Measurements from ENCODE around the gene KDM6B.
A peak's percentile ranks its signal among the peaks of the same experiment; 100 is the strongest.

KDM6B gene, protein sequence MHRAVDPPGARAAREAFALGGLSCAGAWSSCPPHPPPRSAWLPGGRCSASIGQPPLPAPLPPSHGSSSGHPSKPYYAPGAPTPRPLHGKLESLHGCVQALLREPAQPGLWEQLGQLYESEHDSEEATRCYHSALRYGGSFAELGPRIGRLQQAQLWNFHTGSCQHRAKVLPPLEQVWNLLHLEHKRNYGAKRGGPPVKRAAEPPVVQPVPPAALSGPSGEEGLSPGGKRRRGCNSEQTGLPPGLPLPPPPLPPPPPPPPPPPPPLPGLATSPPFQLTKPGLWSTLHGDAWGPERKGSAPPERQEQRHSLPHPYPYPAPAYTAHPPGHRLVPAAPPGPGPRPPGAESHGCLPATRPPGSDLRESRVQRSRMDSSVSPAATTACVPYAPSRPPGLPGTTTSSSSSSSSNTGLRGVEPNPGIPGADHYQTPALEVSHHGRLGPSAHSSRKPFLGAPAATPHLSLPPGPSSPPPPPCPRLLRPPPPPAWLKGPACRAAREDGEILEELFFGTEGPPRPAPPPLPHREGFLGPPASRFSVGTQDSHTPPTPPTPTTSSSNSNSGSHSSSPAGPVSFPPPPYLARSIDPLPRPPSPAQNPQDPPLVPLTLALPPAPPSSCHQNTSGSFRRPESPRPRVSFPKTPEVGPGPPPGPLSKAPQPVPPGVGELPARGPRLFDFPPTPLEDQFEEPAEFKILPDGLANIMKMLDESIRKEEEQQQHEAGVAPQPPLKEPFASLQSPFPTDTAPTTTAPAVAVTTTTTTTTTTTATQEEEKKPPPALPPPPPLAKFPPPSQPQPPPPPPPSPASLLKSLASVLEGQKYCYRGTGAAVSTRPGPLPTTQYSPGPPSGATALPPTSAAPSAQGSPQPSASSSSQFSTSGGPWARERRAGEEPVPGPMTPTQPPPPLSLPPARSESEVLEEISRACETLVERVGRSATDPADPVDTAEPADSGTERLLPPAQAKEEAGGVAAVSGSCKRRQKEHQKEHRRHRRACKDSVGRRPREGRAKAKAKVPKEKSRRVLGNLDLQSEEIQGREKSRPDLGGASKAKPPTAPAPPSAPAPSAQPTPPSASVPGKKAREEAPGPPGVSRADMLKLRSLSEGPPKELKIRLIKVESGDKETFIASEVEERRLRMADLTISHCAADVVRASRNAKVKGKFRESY (N-terminal part only)

DNA sequence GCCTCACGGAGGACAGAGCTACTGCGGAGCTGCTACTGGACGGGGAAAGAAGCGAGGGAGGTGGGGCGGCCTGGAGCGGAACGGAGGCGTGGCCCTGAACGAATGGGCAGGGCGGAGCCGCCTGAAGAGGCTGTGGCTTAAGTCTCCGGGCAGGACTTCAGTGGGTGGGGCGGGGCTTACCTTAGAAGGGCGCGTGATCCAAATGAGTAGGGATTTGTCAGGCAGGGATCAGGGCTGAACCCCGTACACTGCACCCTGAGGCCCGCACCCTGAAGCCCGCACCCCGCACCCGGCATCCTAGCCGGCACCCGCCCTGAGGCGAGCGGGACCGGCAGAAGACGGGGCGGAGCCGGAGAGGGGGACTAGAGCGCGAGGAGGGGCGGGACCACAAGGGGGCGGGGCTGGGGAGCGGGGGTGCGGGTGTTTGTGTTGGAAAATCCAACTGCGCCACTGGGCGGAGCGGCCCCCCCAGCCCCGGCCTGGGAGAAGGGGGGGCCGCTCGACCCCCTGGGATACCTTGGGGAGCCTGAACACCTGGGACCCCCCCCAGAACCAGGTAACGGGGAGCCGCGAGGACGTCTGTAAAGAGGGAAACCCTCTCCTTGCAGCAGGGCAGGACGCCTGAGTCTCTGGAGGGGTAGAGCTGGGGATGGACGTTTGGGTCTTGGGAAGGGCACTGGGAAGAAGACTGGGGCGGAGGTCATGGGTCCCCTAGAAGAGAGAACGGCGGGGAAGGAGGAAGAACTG, at the start of gene KDM6B:
Gene KDM6B, plus strand, starts transcription at position 423 of the 747 bp plus-strand sequence. CDS start 11,338 bp downstream, outside the sequence.
- peak; percentile 87 for DNase-seq (ENCODE audit: extremely low spot score)
- ChIA-PET POLR2A (interaction anchor here (1.0 to 3.7 kb wide), 9 partner anchors 9 to 147 kb away, joined by 3 to 18 read pairs (median 5); partner anchors contain the start of genes CYB5D1, NAA38, RNF227 and TP53), CTCF (interaction anchor here (0.8 to 2.7 kb wide), 7 partner anchors 9 to 156 kb away, joined by 3 to 11 read pairs (median 4); partner anchors contain the start of genes CYB5D1, NAA38 and WRAP53)
- TF ChIP-seq CTBP1 (IDR thresholded peaks at IDR 0.05; ENCODE audit: borderline replicate concordance): no peak
- no peak for TF ChIP-seq FOXA1 (IDR thresholded peaks at IDR 0.05)
- TF ChIP-seq NFRKB (IDR thresholded peaks at IDR 0.05): no peak
- no peak for TF ChIP-seq BHLHE40 (IDR thresholded peaks at IDR 0.05; ENCODE audit: borderline replicate concordance)
- no peak for TF ChIP-seq L3MBTL2 (conservative IDR thresholded peaks at IDR 0.05)
- TF ChIP-seq ELF4 (IDR thresholded peaks at IDR 0.05): no peak
- no peak for TF ChIP-seq ARNT (IDR thresholded peaks at IDR 0.05)
- no peak for TF ChIP-seq LEF1 (IDR thresholded peaks at IDR 0.05; ENCODE audit: borderline replicate concordance)
- no peak for TF ChIP-seq SUZ12 (IDR thresholded peaks at IDR 0.05)

DNA sequence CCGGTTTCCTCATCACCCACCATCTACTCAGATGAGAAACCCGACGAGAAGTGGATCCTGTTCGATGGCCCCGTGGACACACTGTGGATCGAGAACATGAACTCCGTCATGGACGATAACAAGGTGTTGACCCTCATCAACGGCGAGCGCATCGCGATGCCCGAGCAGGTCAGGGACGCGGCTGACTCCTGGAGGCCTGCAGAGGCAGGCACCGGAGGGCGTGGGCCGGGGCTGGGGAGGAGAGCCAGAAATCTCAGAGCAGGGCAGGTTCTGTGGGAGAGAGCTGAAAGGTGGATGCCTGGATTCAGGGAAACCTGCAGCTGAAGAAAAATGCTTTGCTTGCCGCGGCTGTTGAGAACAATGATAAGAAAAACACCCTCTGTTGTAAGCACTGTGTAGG, 47.2 kb upstream of the KDM6B start:
- ChIA-PET POLR2A (no interaction called here), CTCF (no interaction called here)
- TF ChIP-seq HDGF (IDR thresholded peaks at IDR 0.05; ENCODE audit: borderline replicate concordance) (no peak), LEF1 (IDR thresholded peaks at IDR 0.05; ENCODE audit: borderline replicate concordance) (no peak), FOXM1 (IDR thresholded peaks at IDR 0.05; ENCODE audit: borderline replicate concordance) (no peak), ARNT (IDR thresholded peaks at IDR 0.05) (no peak), NFRKB (IDR thresholded peaks at IDR 0.05) (no peak), L3MBTL2 (conservative IDR thresholded peaks at IDR 0.05) (no peak), SP1 (IDR thresholded peaks at IDR 0.05) (no peak), FOXA1 (IDR thresholded peaks at IDR 0.05) (no peak), SUZ12 (IDR thresholded peaks at IDR 0.05) (no peak), ELF4 (IDR thresholded peaks at IDR 0.05) (no peak), TARDBP (IDR thresholded peaks at IDR 0.05) (no peak)
- TF ChIP-seq, protein P1, sequence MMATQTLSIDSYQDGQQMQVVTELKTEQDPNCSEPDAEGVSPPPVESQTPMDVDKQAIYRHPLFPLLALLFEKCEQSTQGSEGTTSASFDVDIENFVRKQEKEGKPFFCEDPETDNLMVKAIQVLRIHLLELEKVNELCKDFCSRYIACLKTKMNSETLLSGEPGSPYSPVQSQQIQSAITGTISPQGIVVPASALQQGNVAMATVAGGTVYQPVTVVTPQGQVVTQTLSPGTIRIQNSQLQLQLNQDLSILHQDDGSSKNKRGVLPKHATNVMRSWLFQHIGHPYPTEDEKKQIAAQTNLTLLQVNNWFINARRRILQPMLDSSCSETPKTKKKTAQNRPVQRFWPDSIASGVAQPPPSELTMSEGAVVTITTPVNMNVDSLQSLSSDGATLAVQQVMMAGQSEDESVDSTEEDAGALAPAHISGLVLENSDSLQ (IDR thresholded peaks at IDR 0.05): no peak
- DNase-seq (ENCODE audit: extremely low spot score): no peak

DNA sequence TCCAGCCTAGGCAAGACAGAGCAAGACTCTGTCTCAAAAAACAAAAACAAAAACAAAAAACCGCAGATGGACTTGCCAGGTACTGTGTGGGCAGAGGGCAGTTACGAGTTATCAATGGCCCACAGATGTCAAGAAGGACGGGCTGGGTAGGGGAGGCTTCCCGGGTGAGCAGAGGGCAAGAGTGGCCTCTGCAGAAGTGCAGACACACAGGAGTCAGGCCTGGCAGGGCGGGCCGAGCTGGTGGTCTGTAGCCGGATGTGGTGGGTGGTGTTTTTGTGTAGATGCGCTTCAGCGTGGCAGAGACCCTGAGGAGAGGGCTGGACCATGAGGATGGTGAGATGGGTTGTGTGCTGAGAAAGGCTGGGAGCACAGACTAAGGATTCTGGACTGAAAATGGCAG, 44.9 kb upstream of the KDM6B start:
- no peak for DNase-seq (ENCODE audit: extremely low spot score)
- POLR2A ChIA-PET: no interaction called here
- CTCF ChIA-PET: interaction anchor here (0.7 kb wide), 1 partner anchor 9 kb away, joined by 5 read pairs; no protein-coding TSS in a partner anchor
- no peak for TF ChIP-seq BHLHE40 (IDR thresholded peaks at IDR 0.05; ENCODE audit: borderline replicate concordance)
- TF ChIP-seq FOXA1 (IDR thresholded peaks at IDR 0.05): no peak
- no peak for TF ChIP-seq SP1 (IDR thresholded peaks at IDR 0.05)
- no peak for TF ChIP-seq TARDBP (IDR thresholded peaks at IDR 0.05)
- TF ChIP-seq HDGF (IDR thresholded peaks at IDR 0.05; ENCODE audit: borderline replicate concordance): no peak
- no peak for TF ChIP-seq SUZ12 (IDR thresholded peaks at IDR 0.05)
- TF ChIP-seq NFRKB (IDR thresholded peaks at IDR 0.05): no peak
- TF ChIP-seq ZNF384 (IDR thresholded peaks at IDR 0.05): no peak
- no peak for TF ChIP-seq L3MBTL2 (conservative IDR thresholded peaks at IDR 0.05)
- TF ChIP-seq, protein P1 (IDR thresholded peaks at IDR 0.05): no peak
- no peak for TF ChIP-seq FOXK2 (IDR thresholded peaks at IDR 0.05)
- TF ChIP-seq ELF4 (IDR thresholded peaks at IDR 0.05): no peak
- TF ChIP-seq CTBP1 (IDR thresholded peaks at IDR 0.05; ENCODE audit: borderline replicate concordance): no peak
- TF ChIP-seq ARNT (IDR thresholded peaks at IDR 0.05): no peak
- TF ChIP-seq FOXM1 (IDR thresholded peaks at IDR 0.05; ENCODE audit: borderline replicate concordance): no peak
- no peak for TF ChIP-seq LEF1 (IDR thresholded peaks at IDR 0.05; ENCODE audit: borderline replicate concordance)

DNA sequence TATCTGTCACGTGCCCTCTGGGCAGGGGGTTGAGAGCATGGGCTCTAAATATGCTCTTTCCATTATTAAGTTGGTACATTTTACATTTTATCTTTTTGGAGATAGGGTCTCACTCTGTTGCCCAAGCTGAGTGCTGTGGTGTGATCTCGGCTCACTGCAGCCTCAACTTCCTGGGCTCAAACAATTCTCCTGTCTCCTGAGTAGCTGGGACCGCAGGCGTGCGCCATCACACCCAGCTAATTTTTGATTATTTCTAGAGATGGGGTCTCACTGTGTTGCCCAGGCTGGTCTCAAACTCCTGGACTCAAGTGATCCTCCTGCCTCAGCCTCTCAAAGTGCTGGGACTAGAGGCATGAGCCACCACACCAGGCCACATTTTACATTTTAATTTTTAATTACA, 43.9 kb upstream of the KDM6B start:
- ChIA-PET CTCF (no interaction called here), POLR2A (interaction anchor here (0.7 kb wide), 1 partner anchor 43 kb away, joined by 4 read pairs; no protein-coding TSS in a partner anchor)
- no peak for DNase-seq (ENCODE audit: extremely low spot score)
- no peak for TF ChIP-seq ELF4 (IDR thresholded peaks at IDR 0.05)
- TF ChIP-seq, protein P1 (IDR thresholded peaks at IDR 0.05): no peak
- TF ChIP-seq HDGF (IDR thresholded peaks at IDR 0.05; ENCODE audit: borderline replicate concordance): no peak
- TF ChIP-seq SP1 (IDR thresholded peaks at IDR 0.05): no peak
- TF ChIP-seq CTBP1 (IDR thresholded peaks at IDR 0.05; ENCODE audit: borderline replicate concordance): no peak
- TF ChIP-seq ZNF384 (IDR thresholded peaks at IDR 0.05): no peak

DNA sequence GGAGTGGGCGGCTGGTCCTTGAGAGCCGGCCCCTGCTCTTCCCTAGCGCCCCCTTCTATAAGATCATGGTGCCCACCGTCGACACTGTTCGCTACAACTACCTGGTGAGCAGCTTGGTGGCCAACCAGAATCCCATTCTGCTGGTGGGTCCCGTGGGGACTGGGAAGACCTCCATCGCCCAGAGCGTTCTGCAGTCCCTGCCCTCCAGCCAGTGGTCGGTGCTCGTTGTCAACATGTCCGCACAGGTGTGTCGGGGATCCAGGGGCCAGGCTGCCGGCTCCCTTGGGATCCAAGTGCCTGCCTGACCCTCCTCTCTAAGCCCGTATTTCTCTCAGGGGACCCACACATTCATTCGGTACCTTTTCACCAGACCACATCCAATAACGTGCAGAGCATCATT, 41.4 kb upstream of the KDM6B start:
- DNase-seq (ENCODE audit: extremely low spot score): no peak
- ChIA-PET POLR2A (no interaction called here), CTCF (no interaction called here)
- TF ChIP-seq HDGF (IDR thresholded peaks at IDR 0.05; ENCODE audit: borderline replicate concordance) (no peak), ARNT (IDR thresholded peaks at IDR 0.05) (no peak), CTBP1 (IDR thresholded peaks at IDR 0.05; ENCODE audit: borderline replicate concordance) (no peak), BHLHE40 (IDR thresholded peaks at IDR 0.05; ENCODE audit: borderline replicate concordance) (no peak), FOXM1 (IDR thresholded peaks at IDR 0.05; ENCODE audit: borderline replicate concordance) (no peak), FOXA1 (IDR thresholded peaks at IDR 0.05) (no peak)

Measured in HEK293T (cell line).